ENCODE results near the gene HLA-DQA1. TPM values are rescaled to one million over a fixed set of nuclear protein-coding genes. Genes with fewer than 3 reads are reported as not detected.

HLA-DQA1 gene
- total and polyA plus RNA-seq, 10 of the 15 experiments (the other 5 are each of a cell fraction or from before 2014, with no cell fraction given), result 289 to 1,769 (median 460) TPM

DNA sequence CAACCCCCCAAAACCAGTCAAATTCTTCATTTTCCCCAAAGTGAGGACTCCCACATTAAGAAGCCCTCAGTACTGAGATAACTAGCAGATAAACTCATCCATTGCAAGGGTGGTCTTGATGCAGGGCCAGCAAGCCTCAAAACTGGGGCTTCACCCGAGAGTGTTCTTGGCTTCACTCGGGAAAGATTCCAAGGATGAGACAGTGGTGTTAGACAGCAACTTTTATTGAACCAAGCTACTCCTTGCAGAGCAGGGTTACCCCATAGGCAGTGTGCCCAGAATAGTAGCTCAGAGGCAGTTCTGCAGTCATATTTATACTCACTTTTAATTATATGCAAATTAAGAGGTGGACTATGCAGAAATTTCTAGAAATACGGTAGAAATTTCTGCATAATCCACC is 15.8 kb upstream of the HLA-DQA1 start:
- CTCF ChIA-PET, result interaction anchor here (0.7 to 3.4 kb wide), 11 partner anchors 8 to 82 kb away, joined by 3 to 13 read pairs (median 7); partner anchors contain the start of gene HLA-DQB1
- BruUV-seq (replicated peaks), result no TSS peak
- intact Hi-C loops (cut with micrococcal nuclease; ENCODE audit: unreplicated experiment), result loop anchor here (5.0 kb wide), 2 partner anchors 46 to 184 kb away; partner anchors contain the start of genes HLA-DQB1 and HLA-DRA
- TF ChIP-seq POLR2A (IDR thresholded peaks at IDR 0.05; ENCODE audit: low read depth, low read length) (peak; percentile 41; the same call in 1 of the 2 replicates), SMAD1 (IDR thresholded peaks at IDR 0.05; ENCODE audit: low read depth, partially characterized antibody) (no peak), NR2F1 (conservative IDR thresholded peaks at IDR 0.05) (0 out of 2 replicates have a peak, but pooled peaks have one; percentile 10), POLR2AphosphoS5 (IDR thresholded peaks at IDR 0.05; ENCODE audit: low read length) (peak; percentile 79), RBBP5 (conservative IDR thresholded peaks at IDR 0.05) (no peak)
- TF ChIP-seq, protein P1, sequence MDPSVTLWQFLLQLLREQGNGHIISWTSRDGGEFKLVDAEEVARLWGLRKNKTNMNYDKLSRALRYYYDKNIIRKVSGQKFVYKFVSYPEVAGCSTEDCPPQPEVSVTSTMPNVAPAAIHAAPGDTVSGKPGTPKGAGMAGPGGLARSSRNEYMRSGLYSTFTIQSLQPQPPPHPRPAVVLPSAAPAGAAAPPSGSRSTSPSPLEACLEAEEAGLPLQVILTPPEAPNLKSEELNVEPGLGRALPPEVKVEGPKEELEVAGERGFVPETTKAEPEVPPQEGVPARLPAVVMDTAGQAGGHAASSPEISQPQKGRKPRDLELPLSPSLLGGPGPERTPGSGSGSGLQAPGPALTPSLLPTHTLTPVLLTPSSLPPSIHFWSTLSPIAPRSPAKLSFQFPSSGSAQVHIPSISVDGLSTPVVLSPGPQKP (IDR thresholded peaks at IDR 0.05; ENCODE audit: low read depth, low read length), result no peak
- TF ChIP-seq, protein P2, sequence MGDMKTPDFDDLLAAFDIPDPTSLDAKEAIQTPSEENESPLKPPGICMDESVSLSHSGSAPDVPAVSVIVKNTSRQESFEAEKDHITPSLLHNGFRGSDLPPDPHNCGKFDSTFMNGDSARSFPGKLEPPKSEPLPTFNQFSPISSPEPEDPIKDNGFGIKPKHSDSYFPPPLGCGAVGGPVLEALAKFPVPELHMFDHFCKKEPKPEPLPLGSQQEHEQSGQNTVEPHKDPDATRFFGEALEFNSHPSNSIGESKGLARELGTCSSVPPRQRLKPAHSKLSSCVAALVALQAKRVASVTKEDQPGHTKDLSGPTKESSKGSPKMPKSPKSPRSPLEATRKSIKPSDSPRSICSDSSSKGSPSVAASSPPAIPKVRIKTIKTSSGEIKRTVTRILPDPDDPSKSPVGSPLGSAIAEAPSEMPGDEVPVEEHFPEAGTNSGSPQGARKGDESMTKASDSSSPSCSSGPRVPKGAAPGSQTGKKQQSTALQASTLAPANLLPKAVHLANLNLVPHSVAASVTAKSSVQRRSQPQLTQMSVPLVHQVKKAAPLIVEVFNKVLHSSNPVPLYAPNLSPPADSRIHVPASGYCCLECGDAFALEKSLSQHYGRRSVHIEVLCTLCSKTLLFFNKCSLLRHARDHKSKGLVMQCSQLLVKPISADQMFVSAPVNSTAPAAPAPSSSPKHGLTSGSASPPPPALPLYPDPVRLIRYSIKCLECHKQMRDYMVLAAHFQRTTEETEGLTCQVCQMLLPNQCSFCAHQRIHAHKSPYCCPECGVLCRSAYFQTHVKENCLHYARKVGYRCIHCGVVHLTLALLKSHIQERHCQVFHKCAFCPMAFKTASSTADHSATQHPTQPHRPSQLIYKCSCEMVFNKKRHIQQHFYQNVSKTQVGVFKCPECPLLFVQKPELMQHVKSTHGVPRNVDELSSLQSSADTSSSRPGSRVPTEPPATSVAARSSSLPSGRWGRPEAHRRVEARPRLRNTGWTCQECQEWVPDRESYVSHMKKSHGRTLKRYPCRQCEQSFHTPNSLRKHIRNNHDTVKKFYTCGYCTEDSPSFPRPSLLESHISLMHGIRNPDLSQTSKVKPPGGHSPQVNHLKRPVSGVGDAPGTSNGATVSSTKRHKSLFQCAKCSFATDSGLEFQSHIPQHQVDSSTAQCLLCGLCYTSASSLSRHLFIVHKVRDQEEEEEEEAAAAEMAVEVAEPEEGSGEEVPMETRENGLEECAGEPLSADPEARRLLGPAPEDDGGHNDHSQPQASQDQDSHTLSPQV (IDR thresholded peaks at IDR 0.05), result no peak
- Histone ChIP-seq H3K36me3 (ENCODE audit: control insufficient read depth in 2 of 2, insufficient read depth in 2 of 2, low read length in 1 of 2) (no peaks in the 10 kb centered on the region), H3K27me3 (replicated peaks in 1 of 2; ENCODE audit: control insufficient read depth in 2 of 2, insufficient read depth in 2 of 2, low read length in 1 of 2) (no peaks in the 10 kb centered on the region), H3K4me1 (ENCODE audit: control insufficient read depth, insufficient read depth, low read length) (peaks cover 24% of the 10 kb centered on the region), H3K79me2 (ENCODE audit: control insufficient read depth, insufficient read depth, low read length) (no peaks in the 10 kb centered on the region; the same call in none of the 2 replicates), H3K4me2 (ENCODE audit: control insufficient read depth, insufficient read depth) (peak overlapping the region; percentile 68), H4K20me1 (ENCODE audit: control insufficient read depth, insufficient read depth) (no peaks in the 10 kb centered on the region), H3K9me3 (replicated peaks; ENCODE audit: control insufficient read depth, insufficient read depth, low read length) (peaks cover 9% of the 10 kb centered on the region), H3K4me3 (no peak overlapping the region), H3K27ac (ENCODE audit: control insufficient read depth, insufficient read depth) (peak overlapping the region; percentile 98), H3K9ac (ENCODE audit: control insufficient read depth, insufficient read depth, low read length) (no peak overlapping the region), H2AFZ (ENCODE audit: control insufficient read depth, low read depth, low read length) (no peak overlapping the region)
- DNase-seq (ENCODE audit: low read depth, low spot score), result no peak
- RAD21 ChIA-PET (ENCODE audit: unreplicated experiment), result interaction anchor here (0.8 to 7.4 kb wide), 11 partner anchors 9 to 161 kb away, joined by 3 to 102 read pairs (median 6); partner anchors contain the start of genes HLA-DQA1 and HLA-DQB1
- in situ Hi-C loops (cut with MboI), result loop anchor here (25.0 kb wide), 1 partner anchor 1059 kb away; the partner anchor contains the start of gene LTA
- ATAC-seq, result no peak
- FAIRE-seq, result no peak
- WGBS (ENCODE audit: insufficient coverage, insufficient replicate concordance, low lambda C conversion rate, missing lambda C conversion rate), result 64% methylated on average over 3 of the region's 3 CpGs
- POLR2A ChIA-PET, result interaction anchor here (0.7 to 6.7 kb wide), 7 partner anchors 11 to 172 kb away, joined by 3 to 117 read pairs (median 8); partner anchors contain the start of genes HLA-DQA1 and HLA-DQB1
- SMC1A ChIA-PET (ENCODE audit: uncharacterized antibody, unreplicated experiment), result interaction anchor here (0.8 to 6.9 kb wide), 12 partner anchors 8 to 159 kb away, joined by 3 to 124 read pairs (median 10); partner anchors contain the start of gene HLA-DQA1
